Stimulated activated CD4-positive, alpha-beta T cell treated with anti-CD3 and anti-CD28 coated beads, Interleukin-4, amount 100 ng/mL, for 24 hours (primary cell): ENCODE data around the gene SNRPB2.

ENCODE experiments used
- DNase-seq: peaks from one replicate; pipeline ENCODE4 v3.0.0-alpha.2; 2020

The SNRPB2 gene

DNA sequence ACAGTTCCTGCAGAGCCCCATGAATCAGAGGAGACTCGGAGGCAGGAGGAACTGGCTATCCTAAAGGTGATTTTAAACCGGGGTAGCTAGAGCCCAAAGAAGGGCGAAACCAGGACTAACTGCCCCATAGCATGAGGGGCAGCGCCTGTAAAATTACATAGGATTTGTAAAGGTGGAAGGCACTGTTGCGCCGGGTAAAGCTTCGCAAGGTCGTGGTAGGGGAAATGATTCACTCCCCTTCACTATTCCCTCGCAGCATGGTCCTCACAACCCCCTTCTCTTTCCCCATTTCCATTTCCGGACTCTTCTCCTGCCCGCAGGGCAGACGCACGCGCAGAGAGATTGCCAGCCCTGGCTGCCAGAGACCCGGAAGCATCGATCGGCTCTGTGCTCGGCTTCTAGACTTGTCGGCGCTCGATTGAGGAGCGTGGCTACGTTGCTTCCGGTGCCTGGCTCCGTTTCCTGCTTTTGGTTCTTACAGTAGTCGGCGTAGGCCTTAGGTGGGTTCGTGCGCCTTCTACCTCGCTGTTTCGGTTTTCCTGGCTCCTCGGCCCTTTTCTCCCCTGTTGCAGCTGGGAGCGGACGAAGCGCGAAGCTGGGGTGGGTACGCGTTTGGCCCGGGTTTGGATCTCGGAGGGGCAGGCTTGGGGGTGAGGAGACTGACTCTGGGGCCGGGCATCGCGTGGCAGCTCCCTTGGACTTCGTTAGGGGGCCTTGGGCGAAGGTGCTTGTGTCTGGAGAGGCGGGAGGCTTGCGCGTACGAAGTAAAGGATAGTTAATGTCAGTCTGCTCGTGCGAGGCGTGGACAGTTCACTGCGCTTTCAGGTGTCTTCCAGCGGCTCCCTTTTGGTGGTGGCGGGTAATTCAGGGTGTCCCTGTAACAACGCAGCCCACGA lies at the start of gene SNRPB2:
SNRPB2 (plus strand) TSS at position 462 of the 896 bp plus-strand sequence. CDS start 1,677 bp downstream, outside the sequence.
- peak; percentile 92 for DNase-seq

DNA sequence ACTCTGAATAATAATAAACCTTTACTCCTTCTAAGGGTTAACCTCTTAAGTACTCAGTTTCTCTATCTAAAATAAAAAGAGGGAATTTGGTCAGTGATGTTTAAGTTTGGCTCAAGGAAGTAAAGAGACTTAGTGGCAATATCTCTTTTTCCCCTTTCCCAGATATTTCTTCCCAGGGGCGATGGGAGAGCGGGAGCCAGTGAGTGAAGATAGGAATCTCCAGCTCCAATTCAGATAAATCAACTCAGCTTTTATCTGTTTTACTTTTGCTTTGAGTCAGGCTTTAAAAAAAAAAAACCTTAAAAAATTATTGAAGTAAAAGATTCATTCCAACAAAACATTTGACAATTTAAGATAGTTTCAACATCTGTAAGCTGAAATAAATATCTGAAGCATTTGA lies 45.4 kb upstream of the SNRPB2 start:
- no peak for DNase-seq

DNA sequence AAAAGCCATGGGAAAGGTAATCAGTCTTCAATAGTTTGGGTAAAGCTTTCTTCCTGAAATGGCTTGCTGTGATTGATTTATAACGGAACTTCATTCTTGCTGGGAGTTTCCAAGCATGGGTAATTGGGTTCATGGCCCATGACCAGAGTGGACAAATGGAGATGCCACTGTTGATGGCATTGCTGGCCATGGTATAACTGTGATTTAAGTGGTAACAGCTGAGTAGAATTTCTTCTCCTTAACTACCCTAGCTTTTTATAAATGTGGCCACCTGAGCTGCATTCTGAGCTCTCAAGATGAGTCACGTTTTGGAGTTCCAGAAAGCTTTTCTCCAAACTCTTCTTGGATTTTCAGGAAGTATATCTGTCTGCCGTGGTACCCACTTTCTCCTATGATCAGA lies 39.9 kb upstream of the SNRPB2 start:
- DNase-seq, result no peak

DNA sequence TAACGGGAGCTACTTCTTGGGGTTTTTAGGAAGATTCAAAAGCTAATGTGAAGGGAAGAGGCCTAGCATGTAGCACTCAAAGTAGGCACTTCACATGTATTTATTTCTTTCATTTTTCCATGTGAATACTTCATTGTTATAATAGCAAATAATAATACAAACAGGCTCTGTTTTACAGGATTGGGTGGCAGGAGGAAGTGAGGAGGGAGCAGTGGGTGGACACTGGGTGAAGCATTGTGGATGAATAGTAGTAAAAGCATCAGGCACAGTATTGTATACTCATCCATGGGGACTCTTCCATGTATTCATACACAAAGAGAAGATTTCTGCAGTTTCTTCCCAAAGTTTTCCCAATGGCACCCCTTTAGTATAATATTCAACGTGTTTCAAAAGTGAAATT lies 38.4 kb upstream of the SNRPB2 start:
- DNase-seq, result no peak

DNA sequence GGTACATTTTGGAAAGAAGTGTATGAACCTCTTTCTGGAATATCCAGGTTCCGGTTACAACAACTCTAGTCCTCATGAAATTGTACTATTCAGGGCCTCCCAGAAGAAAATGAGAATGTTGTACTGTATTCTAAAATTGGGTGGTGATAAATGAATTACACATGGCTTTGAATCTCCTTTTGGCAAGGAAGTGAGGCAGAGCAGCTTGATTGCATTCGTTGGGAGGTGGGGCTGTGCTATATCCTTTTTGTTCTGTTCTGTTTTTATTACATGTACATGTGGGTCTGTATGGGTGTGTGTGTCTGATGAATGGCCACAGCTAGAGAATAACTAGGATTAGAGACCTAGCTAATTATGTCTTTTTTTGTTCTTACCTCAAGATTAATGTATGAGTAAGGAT lies 37.8 kb upstream of the SNRPB2 start:
- no peak for DNase-seq

DNA sequence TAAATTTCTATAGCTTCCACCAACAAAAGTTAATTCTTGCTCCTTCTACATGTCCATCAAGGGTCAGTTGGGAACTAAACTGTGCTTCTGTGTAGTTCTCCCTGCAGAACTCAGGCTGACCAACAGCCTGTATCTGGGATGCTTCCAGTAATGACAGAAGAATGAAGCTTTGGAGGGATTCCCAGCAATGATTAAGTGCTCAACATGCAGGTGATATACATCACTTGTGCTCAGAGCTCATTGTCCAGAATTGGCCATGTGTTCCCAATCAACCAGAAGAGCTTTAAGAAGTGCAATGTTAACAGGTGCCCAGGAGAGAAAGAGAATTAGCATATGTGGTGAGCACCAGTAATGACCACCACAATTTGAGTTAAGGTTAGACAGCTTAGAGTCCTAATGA lies 37.4 kb upstream of the SNRPB2 start:
- no peak for DNase-seq

DNA sequence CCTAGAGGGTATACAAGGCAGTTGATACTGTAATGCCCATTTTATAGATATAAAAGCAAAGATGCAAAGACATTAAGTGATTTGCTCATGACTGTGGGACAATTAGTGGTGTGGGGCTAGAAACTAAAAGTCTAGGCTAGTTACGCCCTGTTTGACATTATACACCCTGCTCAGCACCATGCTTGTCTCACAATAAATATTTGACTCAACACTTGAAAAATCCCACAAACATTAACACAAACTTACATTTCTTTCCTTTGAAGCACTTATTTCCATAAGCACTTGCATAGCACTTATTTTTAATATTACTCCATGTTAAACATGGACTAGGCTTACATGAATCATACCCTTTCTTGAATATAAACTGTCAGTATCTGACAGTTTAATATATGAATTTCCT lies 36.5 kb upstream of the SNRPB2 start:
- DNase-seq, result no peak

DNA sequence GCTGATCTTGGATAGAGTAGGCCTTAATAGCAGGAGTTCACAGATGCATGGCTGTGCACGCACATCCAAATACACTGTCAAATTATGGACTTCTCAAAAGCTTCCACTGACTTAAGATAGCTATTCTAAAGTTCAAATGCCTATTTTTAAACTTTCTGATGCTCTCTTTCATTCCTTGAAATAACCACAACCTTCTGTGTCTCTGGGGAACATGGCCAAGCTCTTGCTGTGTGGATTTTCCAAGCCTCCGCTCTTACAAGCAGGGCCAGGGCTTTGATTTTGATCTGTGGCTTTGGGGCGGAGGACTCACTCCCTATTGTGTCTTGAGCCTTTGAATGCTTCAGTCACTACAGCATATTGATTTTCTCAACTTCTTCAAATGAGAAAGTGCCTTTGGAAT lies 35.7 kb upstream of the SNRPB2 start:
- DNase-seq, result no peak

DNA sequence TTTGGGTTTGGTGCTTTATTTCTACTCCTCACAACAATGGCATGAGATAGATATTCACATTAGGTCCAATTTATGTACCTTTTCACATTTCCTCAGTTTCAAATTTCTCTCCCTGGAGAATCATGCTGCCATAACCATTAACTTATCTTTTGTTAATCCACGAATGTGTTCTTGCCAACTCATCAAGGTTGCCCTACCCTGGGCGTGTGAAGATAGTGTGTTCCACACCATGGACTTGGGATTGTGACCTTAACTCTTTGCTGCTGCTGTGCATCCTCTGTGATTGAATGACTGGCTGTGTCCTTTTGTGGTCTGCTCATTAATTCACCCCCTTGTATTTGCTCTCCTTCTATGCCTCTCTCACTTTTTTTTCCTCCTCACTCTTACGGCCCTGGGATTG lies 34.2 kb upstream of the SNRPB2 start:
- no peak for DNase-seq

DNA sequence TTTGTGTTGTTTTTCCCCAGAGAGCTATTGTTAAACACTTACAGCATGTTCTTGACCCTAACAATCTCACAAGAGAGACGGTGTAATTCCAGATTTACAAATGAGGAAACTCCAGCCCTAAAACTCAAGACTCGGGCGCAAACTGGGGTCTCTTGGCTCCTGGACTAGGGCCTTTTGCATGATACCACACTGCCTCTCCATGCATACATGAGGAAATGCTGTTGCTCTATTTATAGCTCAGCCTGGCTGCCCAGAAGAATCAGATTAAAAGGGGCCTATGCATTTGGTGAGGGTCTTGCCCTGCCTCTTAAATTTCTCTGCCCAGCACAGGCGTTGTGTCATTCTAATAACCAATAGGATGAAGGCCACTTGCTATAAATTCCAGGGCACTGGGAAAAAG lies 30.5 kb upstream of the SNRPB2 start:
- DNase-seq, result no peak

DNA sequence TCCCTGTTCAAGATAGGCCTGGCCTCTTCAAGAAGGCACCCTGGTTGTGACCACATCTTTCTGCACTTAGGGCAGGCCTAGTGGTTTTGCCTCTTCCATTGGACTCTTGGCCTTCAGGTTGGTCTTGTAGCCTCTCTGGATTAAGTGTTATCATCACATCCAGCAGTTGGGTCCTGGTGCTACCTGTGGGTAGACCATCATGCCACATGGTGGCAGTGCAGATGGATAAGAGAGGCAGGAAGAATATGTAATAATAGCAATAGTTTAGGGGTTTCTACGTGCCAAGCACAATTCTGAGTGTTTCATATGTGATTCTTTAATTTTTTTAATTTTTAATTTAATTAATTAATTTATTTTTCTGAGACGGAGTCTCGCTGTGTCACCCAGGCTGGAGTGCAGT lies 28.5 kb upstream of the SNRPB2 start:
- DNase-seq, result no peak

DNA sequence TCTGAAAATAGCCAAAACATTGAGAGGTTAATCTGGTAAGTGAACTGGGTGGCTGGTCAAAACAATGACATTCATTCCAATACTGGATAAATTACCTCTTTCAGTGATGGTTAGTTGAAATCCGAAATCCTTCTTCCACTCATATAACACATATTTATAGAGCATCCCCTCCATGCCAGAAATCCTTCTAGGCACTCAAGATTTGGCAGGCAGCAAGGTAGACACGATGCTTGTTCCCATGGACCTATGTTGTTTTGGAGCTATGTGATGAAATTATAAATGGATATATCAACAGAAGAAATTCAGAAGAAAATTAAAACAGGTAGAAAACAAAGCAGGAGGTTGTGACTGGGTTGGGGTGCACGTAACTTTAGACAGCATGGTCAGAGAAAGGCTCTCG lies 26.3 kb upstream of the SNRPB2 start:
- no peak for DNase-seq

DNA sequence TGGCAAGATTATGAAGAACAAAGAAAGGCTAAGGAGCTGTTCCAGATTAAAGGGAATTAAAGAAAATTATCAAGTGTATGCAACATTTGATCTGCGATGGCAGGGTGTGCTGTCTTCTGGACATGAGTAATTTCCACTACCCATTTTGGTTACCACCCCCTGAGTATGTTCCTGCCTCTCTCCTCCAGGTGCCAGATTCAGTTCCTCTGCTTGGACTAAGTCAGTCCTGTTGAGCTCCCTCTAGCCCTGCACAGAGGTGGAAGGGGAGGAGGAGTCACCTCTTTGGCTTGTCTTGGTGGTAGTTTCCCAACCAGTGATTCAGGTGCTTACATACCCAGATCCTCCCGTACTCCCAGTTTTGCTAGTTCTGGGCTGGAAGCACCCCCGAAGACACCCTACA lies 22.2 kb upstream of the SNRPB2 start:
- DNase-seq, result no peak

DNA sequence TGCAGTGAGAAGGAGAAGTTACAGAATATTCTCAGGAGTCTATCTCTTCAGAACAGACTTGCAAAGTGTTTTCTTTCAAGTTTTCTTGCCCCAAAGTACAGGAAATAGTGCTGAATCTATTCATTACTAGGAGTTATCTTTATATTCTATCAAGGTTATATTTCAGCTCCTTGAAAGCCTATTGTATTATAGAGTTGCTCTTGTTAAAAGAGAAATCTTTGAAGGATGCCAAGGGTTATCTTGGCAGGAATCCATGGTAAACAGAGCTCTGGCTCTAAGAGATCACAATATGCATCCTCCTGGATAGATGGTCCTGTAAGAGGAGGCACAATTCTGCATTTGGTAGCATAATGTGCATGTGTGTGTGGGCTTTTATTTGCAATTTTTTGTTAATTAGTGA lies 21.2 kb upstream of the SNRPB2 start:
- DNase-seq, result no peak

DNA sequence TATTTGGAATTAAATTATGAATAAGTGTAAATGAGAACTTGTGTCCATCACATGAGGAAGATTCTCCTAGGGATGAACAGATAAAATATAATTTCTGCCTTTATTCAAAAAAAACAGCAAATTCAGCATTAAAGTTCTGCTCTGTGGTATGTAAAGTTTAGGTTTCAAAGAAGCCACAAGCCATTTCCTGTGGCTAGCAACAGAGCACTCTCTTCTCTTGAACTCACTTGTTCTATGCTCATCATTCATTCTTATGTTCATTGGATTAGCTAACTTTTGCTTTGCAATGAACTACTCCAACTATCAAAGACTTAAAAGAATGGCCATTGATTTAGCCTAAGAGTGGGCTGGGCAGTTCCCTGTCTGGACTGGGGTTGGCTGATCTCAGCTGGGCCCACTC lies 20.8 kb upstream of the SNRPB2 start:
- DNase-seq, result no peak

DNA sequence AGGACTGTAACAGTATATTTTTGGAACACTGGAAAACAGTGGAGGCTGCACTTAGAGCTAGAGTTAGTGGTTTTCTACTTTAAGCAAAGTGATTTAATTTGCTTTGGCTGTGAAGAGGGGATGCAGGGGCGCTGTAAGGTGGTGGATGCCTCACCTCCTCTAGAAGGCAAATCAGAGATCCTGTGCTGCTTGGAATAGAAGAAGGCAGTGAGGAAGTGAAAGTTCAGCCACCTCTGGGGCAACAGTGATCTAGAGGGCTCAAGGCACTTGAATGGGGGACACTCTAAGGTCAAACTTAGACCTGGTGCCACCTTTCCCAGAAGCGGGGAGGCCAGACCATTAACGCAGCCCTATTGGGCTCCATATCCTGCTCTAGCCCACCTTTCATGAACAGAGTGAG lies 19.0 kb upstream of the SNRPB2 start:
- DNase-seq, result no peak

DNA sequence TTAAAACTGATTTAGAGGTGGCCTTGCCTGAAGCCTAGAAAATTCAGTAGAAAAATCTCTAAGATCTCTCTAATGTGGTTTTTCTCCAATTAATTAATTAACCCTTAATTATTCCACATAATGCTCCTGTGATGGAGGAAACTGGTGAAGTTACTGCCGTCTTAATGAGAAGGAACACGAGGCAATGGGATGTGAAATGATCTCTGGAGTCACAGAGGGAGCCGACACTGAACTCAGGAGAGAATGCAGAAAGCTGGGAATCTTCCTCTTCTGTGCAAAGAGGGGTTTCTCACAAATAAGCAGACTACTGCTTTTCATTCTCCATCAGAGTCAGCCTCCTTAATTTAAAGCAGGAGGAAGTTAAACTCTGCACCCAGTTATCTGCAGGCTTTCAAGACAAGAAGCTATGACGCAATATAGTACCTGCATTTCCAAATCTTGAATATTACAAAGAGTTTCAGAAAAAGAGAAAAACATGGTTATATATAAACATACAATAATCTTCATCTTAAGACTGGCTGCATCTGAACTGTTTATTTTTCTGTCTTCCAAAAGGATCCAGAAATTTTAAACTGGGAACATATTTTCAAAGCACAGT lies 18.1 kb upstream of the SNRPB2 start:
- DNase-seq, result no peak

DNA sequence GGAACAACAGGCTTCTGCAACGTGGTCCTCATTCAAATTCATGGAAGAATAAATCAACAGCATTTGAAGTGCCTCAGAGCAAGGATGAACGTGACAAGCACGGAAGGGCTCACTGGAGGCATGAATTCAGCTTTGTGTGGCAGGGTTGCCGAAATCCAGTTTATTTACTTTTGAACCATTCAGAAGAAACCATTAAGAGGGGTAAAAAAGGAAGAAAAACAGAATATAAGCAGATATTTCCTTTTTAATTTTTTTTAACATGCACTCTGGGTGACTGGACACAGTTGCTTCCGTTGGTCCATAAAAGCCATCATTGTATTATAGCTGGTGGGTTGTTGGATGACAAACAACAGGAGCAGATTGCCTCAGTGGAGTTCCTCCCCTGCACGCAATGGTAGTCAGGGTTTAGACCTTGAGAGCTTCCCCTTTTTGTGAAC lies 17.3 kb upstream of the SNRPB2 start:
- DNase-seq, result no peak

DNA sequence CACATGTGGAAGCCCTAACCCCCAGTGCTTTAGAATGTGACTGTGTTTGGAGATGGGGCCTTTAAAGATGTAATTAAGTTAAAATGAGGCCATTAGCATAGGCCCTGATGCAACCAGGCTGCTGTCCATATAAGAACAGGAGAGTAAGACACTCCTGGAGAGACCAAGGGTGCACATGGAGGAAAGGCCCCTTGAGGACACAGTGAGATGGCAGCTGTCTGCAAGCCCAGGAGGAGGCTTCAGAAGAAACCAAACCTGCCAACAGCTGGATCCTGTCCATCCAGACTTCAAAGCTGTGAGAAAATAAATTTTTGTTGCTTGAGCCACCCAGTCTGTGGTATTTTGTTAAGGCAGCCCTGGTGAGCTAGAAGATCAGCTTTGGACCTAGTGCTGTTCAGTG lies 16.8 kb upstream of the SNRPB2 start:
- no peak for DNase-seq

DNA sequence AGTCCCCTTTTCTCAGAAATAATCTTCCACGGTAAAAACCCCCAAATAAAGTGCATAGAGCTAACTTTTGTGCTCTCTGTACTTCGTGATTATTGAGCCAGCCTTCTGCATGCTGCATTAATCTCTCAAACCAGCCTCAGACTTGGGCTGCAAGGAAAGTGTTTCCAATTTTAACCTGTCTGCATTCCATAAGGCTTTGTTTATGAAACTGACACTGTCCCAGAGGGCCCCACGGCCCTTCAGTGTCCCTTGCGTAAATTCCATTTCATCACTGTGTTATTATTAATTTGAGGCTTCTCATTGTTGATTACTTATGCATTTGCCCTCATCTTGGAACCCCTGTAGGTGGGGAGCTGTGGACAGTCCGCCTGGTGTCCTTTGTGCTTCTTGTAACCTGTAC lies 15.6 kb upstream of the SNRPB2 start:
- DNase-seq, result no peak

DNA sequence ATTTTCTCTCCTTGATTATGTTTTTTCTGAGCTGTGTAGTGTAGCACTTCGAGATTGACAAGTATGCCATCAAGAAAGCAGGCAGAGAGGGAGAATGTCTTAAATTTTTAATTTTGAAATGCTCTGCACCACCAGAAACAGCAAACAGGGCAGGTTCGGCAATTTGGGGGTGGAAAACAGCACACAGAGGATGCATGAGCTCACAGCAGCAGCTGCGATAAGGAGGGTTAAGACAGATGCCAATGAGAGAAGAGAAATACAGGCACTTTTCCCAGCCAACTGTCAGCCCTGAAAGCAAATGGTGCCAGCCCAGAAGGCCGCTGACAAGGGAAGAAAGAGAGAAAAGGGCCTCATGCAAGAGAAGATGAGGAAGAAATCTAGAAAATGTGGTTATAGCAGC lies 15.1 kb upstream of the SNRPB2 start:
- DNase-seq, result no peak

DNA sequence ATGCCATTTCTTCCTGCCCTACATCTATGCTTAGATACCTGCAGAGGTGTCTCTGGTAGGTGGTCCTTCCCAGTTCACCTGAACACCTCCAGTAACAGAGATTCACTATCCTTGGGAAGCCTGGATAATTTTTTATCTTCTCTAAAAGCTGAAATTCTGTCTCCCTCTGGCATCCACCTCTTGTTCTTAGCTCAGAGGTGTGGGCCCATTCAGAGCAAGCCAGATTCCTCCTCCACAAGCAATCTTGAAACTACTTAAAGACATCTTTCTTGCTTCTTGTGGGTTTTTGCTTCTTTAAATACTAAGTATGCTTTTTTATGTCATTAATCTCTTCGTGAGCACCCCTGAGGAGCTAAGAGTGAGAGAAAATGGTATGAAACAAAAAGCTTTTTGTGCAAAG lies 10.4 kb upstream of the SNRPB2 start:
- no peak for DNase-seq

DNA sequence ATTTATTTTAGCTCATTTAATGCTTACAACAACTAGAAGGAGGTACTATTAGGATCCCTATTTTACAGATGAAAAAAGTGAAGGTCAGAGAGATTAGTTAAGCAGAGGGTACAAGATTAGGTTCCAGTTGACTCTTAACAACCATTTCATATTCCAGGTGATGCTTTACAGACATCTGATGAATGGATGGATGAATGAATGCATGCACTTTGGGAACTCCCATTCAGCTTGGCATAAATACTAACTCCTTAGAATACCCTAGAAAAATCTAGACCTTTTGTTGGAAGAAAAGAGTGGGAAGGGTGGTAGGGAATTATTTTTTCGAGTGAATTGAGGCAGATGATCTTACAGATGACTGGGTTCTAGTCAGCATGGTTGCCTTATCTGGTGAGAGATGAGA lies 746 bp upstream of the SNRPB2 start:
- DNase-seq, result no peak

DNA sequence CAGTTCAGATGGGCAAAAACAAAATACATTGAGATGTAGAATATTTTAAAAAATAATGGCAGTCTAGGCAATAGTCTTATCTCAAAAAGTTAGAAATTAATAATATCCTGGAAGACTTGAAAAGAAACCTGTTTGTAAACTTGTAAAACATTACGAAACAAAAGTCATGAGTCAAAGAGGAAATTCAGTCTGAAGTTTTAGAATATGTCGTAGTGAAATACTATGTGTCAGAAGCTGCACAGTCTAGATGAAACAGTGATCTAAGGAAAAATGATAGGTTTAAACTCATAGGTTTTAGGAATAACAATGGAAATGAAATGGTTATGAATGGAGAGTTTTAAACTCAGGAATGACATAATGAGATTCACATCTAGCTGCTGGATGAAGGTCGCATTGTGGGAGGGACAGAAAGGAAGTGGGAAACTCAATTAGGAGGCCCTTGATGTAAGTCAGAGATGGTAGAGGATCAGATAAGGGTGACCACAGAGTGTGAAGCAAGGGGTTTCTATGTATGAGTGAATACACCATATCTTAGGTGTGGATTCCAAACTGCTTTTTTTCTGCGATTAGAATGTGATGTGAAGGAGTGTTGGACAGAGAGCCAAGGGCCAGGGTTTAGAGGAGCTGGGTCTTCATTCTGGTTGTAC lies 2.8 kb downstream of the SNRPB2 start:
- no peak for DNase-seq
